Transverse colon (tissue), 3 donors: ENCODE results near the gene POU3F1.

Source experiments
- EP300 ChIP-seq: sonication (generic); formaldehyde crosslinking; IDR thresholded peaks from one replicate; pipeline ENCODE4 v1.6.1; 2017; ENCODE audit warnings: antibody characterized with exemption, low read depth
- POLR2A ChIP-seq: fragments of 450-650 bp; IDR thresholded peaks from one replicate; pipeline ENCODE4 v1.6.1; 2016; ENCODE audit warnings: antibody characterized with exemption, mild to moderate bottlenecking, moderate library complexity
- TF ChIP-seq, protein P1 (sequence below), 5 experiments: fragments of 200-600 bp in 3 of 5; fragments of 450-650 bp in 2 of 5; sonication (generic) in 3 of 5; IDR thresholded peaks; 1 replicate in 2 of 5; 2 replicates in 3 of 5; pipeline ENCODE4 v1.5.1; 2016 to 2017; ENCODE audit warnings: antibody characterized with exemption in 5 of 5, inconsistent platforms in 3 of 5, mild to moderate bottlenecking in 2 of 5, moderate library complexity in 1 of 5

DNA sequence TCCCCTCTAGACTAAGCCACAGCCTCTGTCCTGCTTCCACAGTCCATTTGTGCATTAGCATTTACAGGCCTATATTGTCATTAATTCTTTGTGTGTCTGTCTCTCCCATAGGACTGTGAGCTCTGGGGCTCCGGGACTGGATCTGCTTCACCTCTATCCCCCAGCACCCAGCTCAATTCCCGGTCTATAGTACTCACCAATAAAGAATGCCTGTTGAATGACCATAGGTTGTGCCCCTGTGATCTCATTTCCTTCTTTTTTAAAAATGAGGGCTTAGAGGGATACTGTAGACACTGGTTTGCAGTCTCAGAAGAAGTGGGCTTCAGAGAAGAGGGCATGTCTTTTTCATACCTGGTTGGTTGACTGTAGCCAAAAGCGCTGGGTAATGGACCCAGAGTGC is 8.8 kb upstream of the POU3F1 start:
- TF ChIP-seq, protein P1, sequence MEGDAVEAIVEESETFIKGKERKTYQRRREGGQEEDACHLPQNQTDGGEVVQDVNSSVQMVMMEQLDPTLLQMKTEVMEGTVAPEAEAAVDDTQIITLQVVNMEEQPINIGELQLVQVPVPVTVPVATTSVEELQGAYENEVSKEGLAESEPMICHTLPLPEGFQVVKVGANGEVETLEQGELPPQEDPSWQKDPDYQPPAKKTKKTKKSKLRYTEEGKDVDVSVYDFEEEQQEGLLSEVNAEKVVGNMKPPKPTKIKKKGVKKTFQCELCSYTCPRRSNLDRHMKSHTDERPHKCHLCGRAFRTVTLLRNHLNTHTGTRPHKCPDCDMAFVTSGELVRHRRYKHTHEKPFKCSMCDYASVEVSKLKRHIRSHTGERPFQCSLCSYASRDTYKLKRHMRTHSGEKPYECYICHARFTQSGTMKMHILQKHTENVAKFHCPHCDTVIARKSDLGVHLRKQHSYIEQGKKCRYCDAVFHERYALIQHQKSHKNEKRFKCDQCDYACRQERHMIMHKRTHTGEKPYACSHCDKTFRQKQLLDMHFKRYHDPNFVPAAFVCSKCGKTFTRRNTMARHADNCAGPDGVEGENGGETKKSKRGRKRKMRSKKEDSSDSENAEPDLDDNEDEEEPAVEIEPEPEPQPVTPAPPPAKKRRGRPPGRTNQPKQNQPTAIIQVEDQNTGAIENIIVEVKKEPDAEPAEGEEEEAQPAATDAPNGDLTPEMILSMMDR (IDR thresholded peaks at IDR 0.05), result no peak
- no peak for TF ChIP-seq POLR2A
- TF ChIP-seq EP300, result no peak
